HuH-7 (cell line): Measurements from ENCODE around the gene TNFRSF19.

Experiments used
- DNase-seq: peaks from one replicate; pipeline ENCODE4 v3.0.0; 2011; ENCODE audit warnings: low spot score

The TNFRSF19 gene

DNA sequence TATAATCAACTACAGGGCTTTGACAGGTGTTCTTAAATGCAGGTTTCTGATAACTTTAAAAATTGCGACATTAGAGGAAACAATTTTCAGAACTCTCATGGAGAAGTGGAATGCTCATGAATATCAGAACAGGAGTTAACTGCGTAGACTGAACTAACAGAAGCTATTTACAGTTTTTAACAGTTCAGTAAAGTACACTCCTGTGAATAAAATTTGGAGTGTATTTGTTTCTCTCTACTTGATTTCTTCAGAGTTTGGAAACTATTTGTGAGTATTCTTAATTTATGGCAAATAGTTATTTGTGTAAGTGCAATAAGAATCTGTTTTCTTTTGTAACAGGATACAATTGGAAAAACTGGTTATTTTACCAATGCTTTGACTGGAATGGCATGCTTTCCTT is 114.4 kb downstream of the TNFRSF19 start:
- DNase-seq, result no peak

DNA sequence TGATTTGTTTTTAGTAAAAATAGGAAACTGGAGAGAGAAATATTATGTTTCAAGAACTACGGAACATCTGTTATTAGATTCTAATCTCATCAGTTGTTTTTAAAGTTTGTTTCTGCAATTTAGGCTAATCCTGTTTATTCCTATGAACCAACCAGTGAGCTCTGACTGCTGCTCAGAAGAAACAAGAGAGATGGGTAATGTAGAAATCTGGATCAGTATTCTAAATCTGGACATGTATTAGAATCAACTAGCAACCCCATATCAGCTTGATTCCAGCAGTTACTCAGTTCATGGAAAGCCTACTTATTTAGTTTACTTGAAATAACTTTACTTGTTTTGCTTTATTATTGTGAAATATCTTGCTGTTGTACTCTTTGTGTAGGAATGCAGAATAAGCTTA is 115.2 kb downstream of the TNFRSF19 start:
- no peak for DNase-seq

DNA sequence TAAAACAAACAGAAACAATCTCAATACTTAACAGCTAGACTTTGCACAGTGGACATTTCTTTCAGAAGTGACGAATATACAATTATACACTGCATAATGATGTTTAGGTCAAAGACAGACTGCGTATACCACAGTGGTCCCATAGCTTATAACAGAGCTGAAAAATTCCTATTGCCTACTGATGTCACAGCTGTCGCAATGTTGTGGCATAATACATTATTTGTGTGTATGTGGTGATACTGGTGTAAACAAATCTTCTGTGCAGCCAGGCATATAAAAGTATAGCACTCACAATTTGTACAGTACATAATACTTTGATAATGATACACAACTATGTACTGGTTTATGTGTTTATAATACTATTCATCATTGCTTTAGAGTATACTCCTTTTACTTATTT is 116.7 kb downstream of the TNFRSF19 start:
- no peak for DNase-seq

DNA sequence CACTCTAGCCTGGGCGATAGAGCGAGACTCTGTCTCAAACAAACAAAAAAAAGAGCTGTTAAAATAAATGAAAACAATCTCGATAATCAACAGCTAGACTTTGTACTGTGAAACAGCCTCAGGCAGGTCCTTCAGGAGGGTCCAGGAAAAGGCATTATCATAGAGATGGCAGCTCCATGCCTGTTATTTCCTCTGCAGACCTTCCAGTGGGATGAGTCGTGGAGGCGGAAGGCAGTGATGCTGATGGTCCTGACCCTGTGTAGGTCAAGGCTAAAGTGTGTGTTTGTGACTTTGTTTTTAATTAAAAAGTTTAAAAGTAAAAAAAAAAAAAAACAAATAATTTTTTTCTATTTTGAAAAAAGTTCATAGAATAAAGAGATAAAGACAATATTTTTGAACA is 117.4 kb downstream of the TNFRSF19 start:
- DNase-seq, result no peak

DNA sequence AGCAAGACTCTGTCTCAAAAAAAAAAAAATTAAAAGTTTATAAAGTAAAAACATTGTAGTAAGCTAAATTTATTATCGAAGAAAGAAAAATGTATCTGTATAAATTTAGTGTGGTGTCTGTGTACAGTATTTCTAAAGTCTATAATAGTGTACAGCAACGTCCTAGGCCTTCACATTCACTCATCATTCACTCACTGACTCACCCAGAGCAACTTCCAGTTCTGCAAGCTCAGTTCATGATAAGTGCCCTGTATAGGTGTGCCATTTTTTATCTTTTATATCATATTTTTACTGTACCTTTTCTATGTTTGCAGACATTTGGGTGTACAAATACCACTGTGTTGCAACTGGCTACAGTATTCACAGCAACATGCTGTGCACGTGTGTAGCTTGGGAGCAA is 118.1 kb downstream of the TNFRSF19 start:
- no peak for DNase-seq

DNA sequence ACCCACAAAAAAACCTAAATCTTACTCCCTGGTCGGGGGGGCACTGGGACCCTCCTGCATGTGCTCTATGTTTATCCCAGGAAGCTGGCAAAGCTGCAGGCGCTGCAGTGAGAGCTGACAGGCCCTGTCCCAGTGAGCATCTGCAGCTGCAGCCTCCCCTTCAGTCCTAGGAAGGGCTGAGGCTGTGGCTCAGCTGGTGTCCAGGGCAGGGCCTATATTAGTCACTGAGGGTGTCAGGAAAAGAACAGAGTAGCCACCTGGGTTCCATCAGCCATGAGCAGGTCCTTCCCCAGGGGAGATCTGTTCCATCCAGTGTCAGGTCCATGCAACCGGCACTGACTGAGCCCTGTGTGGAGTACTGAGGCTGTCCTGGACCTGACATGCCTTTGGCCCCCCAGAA is 120.5 kb downstream of the TNFRSF19 start:
- DNase-seq, result no peak

DNA sequence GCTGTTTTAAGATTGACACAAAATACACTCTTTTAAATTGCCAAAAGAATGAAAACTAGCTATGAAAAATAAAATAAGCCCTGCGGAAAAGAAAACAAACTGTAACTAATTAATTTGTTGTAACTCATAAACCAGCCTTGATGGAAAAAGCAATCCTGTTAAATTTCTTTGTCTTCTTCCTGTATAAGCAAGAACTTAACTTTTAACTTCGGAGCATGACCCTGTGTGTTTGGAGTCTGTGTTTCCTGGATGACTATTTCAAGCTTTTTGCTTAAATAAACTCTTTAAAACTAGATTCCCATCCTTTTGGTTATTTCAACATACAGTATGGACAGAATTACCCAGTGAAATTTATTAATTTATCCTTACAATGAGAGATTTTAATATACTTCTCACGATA is 122.6 kb downstream of the TNFRSF19 start:
- no peak for DNase-seq

DNA sequence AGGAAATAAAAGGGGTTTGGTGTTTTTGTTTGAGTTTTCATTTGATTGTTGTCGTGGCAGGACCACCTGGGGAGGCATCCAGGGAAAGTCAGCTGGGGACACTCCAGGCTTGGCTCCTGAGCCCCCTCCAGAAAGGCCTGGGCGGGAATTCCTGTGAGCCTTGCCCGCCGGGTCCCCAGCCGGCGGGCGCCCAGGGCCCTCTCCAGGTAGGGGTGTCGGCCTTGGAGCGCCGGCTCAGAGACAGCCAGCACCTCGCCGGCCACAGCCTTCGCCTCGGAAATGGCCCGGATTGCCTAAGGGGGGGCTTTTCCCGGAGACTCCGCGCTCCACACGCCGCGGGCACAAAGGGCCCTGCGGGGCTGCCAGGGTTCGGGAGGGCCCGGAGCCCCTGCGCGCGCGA is 125.0 kb downstream of the TNFRSF19 start:
- DNase-seq, result no peak

DNA sequence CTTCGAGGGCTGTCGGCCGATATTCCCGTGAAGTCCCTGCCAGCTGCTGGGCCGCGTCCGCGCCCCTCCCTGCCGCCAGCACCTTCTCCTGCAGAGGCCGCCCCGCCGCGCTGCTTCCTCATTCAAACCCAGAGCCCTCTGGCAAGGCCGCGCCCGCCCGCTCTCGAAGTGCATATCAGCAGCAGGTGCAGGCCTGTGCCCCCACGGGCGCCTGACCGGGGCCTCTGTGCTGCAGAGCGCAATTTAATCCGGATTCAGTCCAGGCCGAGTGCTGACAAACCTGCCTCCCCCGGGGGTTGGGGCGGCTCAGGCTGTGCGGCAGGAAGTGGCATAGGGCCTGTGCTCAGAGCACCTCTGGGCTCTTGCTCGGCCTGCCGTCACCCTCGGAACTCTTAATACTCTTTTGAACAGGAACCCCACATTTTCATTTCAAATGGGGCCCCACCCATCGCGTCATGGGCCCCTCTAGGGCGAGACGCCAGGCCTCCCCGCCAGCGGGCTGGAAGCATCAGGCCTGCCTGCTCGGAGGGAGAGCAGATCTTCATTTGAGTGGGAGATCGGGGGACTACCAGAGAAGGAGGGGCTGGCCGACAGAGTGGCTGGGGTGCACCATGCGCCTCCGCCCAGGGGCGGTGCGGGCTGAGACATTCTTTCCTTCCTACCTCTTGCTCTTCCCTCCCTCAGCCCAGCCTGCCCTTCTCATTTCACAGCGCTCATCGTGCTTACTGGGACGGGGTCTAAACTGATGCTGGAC is 125.7 kb downstream of the TNFRSF19 start:
- DNase-seq, result no peak

DNA sequence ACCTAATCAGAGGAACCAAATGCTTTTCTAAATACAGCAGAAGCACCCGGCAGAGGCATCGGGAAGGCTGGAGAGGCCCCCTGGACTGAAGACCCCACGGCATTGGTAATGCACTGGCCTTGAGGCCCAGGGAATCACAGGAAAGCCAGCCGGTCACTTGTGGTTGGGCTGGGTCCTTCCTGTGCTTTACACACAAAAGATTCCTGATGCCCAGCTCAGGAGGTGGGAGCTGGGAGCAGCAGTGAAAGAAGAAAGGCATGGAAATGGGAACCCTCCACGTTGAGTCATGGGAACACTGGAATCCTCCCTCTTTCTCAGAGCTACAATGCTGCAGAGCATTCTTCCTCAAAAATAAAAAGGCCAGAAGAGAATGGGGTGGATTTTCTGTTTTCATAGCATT is 126.4 kb downstream of the TNFRSF19 start:
- no peak for DNase-seq

DNA sequence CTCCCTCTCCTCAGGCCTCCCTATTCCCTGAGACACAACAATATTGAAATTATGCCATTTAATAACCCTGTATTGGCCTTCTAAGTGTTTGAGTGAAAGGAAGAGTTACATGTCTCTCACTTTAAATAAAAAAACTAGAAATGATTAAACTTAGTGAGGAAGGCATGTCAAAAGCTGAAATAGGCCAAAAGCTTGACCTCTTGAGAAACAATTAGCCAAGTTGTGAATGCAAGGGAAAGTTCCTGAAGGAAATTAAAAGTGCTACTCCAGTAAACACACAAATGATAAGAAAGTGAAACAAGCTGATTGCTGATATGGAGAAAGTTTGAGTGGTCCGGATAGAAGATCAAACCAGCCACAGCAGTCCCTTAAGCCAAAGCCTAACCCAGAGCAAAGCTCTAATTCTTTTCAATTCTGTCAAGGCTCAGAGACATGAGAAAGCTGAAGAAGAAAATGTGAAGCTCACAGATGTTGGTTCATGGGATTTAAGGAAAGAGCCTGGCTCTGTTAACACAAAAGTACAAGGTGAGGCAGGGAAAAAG is 127.6 kb downstream of the TNFRSF19 start:
- no peak for DNase-seq

DNA sequence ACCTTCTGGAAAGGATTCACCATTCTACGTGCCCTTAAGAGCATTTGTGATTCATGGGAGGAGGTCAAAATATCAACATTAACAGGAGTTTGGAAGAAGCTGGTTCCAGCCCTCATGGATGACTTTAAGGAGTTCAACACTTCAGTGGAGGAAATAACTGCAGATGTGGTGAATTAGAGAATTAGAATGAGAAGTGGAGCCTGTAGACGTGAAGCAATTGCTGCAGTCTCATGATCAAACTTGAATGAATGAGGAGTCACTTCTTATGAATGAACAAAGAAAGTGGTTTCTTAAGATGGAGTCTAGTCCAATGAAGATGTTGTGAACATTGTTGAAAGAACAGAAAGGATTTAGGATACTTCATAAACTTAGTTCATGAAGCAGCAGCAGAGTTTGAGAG is 129.1 kb downstream of the TNFRSF19 start:
- no peak for DNase-seq

DNA sequence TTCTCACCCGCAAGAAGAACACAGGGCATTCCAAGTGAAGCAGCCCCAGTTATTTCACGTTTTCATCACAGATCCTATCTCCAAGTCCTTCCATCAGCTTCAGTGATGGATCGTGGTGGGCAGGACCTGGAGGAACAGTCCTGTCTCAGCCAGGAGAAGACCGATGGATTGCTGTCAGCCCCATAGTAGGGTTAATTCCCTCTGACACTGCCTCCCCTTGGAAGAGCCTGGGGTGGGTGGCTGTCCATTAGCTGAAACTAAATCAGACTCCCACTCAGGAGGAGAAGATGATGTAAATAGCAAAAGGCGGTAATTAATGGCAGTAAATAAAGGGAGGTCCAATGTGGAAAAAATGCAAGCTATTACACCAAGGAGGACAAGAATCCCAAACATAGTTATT is 131.0 kb downstream of the TNFRSF19 start:
- DNase-seq, result no peak

DNA sequence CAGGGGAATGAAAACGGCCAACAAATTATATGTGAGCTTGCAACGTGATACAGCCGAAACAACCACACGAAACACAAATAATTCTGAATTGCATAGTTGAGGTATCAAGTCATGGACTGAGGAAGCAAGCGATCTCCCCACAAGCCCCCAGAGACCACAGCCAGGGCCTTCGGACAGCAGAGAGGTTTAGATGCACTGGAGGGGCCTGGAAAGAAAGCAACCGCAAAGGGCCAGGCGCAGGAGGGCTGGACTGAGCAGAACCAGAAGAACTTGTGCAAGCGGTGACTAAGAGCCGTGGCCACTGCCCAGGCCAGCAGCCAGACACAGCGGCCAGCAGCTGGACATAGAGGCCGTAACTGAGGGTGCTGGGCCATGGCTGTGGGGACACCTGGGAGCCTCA is 131.4 kb downstream of the TNFRSF19 start:
- DNase-seq, result no peak

DNA sequence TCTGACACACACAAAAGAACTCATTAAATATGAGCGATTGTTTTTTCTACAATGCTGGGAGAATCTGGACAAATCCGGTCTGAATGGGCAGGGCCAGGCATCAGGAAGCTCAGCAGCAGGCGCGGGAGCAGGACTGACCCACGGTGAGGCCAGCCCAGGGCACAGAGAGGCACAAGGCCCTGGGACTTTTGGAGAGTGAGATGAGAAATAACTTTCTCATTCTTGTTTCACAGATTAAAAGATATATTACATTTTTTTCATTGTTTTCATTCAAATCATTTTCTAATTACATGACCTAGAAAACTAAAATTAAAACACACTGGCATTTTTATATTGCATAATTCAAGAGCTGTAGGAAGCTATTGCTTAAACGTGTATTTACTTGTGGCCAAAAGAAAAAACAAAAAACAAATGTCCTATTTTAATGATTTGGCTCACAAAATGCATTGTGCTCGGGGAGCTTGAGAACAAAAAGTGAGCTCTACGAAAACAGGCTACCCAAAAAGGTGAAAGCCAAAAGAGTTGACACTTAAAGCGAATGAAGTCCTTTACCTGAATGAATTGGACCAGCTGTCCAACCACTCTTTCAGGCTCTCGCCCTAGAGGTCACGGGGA is 133.1 kb downstream of the TNFRSF19 start:
- no peak for DNase-seq

DNA sequence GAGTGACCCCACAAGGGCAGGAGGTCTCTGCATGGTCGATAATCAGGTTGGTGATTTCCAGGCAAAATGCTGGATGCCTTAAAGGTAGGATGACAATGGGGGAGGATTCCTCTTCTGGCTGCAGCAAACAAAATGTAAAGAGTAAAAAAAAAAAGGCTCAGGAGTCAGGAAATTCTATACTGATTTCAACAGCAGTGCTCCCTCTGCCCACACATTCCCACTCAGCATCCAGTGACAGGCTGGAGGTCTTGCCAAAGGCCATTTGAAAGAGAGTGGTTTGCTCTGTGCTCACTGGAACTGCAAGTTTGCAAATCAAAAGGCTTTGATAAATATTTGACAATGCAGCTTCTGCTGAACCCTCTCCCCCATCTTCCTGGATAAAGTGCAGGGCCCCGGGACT is 135.4 kb downstream of the TNFRSF19 start:
- DNase-seq, result no peak

DNA sequence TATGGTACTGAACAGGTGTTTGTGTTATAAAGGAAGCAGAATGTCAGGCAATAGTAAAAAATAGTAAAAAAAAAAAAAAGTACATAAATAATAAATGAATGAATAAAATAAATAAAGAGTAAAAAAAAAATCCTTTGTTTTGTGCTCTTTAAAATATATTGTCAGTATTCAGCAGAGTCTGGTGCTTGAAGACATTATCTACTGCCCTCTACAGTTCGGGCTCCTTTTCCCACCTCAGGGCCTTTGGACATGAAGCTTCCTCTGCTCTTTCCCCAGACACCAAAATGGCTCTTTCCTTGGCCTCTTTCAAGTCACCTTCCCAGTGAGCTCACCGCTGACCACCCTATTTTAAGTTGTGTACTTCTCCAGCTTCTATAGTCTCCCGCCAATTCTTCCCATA is 137.5 kb downstream of the TNFRSF19 start:
- no peak for DNase-seq

DNA sequence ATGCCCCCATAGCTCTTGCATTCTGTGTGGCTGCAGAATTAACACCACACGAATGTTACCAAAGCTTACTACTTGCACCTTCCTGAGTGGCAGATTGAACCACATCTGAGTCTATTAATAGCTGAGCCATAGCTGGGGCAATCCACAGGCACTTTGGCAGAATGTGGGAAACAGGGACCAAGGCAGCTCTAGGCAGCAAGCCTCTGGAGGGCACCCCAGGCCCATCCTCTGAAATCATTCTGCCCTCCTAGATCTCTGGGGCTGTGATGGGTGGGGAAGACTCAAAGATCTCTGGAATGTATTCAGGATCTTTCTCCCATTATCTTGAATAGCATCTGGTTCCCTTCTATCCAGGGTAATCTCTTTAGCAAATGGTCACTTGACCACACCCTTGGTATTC is 139.3 kb downstream of the TNFRSF19 start:
- DNase-seq, result no peak

DNA sequence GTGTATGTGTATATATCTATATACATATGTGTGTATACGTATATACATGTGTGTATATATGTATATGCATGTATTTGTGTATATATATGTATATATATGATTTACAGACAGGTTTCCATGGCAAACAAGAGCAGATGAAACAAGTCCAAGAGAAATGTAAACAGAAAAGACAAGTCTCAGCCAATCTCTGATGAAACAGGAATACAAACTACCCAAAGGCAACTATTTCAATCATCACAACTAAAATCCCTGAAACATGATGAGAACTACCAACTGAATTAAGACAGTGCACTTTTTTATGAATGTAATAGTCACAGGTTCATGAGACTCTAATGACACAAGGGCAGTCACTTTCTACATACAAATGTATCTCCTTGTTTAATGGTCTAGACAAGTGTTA is 140.2 kb downstream of the TNFRSF19 start:
- DNase-seq, result no peak

DNA sequence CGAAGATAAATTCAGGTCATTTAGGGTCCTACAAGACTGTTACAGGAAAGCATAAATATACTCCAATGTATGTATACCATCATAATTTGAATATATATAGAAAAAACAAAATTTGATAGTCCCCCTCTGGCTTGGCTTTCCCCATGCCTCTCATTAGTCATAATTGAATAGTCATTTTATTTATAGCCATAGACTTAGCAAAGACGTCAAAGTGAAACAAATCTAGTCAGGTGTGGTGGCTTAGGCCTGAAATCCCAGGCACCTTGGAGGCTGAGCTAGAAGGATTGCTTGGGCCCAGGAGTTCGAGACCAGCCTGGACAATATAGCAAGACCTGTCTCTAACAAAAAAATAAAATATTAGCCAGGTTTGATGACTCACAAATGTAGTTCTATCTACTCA is 141.1 kb downstream of the TNFRSF19 start:
- DNase-seq, result no peak

DNA sequence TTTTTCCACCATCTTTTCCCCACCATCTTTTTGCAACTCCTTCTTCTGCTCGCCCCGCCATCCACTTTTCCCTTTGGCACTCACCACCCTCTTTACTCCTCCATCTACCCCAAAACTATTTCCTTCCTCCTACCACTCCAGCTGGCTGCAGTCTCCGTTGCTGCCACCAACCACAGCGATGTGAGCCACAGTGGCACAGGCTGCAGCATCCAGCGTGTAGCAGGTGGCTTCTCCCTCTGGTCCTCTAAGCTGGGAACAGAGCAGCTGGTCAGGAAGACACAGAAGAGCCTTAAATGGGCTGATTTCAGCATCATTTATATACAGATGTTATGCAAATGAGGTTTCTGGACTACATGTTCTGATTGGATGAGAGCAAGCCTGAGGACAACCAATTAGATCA is 144.5 kb downstream of the TNFRSF19 start:
- no peak for DNase-seq

DNA sequence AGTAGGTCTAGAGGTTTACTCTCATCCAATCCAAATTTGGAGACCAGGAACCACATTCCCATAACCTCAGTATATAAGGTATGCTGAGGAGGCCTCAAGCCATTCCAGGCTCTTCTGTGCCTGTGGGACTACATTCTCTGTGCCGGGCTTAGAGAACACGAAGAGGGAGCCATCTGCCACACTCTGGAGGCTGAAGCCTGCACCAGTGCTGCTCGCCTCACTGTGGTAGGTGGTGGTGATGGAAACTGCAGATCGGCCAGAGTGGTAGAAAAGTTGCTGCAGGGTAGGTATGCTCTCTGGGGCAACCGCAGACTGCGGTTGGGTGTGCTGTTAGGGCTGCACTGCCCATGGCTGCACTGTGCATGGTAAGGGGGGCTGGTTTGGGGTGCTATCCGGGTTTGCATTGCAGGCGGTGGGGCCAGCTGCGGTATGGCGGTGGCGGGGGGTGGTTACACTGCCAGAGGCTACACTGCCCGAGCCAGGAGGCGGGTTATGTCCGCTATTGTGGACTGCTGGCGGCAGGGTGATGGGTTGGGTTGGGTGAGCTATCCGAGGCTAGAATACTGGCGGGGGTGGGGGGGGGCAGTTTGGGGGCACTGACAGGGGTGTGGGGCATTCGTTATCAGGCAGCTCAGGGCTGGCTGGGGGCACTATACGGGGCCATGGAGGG is 145.0 kb downstream of the TNFRSF19 start:
- no peak for DNase-seq

DNA sequence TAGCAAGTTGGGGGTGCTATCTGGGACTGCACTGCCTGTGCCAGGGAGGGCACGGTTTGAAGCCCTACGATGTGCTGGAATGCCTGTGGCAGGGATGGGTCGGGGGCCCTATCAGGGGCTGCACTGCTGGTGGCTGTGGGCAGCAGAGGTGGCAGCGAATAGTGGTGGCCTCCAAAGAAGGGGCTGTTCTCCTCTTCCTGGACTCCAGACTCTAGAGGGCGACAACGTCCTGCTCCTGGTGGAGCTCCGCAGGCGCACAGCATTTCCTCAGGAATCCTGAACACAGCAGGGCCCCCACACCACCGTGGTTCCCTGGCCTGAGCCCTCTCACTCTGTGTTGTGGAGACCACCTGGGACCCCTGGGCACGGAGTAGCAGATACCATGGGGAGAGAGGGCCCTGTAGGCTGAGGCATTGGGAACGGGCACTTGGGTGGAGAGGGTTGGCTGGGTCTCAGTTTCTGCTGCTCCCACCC is 145.6 kb downstream of the TNFRSF19 start:
- DNase-seq, result peak; percentile 45
